ENCODE measurements around the gene TMIE. TPM values are rescaled to one million over a fixed set of nuclear protein-coding genes. Genes with fewer than 3 reads are reported as not detected.

The TMIE gene
- total and polyA plus RNA-seq, 2 of the 8 experiments (the other 6 are each of a cell fraction or from before 2014, with no cell fraction given), result 0.45 to 0.67 TPM

DNA sequence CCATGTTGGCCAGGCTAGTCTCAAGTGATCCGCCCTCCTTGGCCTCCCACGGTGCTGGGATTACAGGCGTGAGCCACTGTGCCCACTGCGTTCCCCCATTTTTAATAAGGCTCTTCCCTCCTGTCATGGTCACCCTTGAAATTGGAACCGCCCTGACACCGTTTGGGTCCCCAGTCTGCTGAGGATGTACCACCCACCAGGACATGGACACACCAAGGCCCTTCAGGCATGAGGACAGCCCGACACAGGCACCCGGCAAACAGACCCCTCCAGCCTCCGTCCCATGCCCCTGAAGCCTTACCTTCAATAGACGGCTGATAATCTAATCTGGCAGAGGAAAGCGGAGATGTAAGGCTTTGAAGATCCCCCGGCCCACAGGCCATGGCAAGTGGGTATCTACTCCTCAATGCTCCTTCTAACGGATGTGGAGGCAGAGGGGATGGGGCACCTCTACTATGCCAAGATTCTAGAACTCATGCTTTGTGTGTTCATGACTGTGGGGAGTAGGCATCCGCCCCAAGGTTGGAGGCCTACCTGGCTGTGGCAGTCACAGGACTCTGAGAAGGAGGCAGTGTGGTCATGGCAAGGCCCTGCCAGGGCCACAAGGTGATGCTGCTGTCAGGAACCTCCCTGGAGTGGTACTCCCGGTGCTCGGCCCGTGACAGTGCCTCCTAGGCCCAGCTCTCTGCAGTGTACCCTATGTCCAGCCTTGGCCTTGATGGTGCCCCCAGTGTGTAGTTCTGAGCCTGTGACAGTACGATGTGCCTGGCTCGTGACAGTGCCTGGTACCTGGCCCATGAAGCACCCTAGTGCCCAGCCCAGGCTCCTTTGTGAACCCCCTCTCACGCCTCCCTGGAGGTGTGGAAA is 35.0 kb downstream of the TMIE start (continued):
- TF ChIP-seq CHD7 (IDR thresholded peaks at IDR 0.05; ENCODE audit: insufficient replicate concordance, low read length) (no peak), RXRA (IDR thresholded peaks at IDR 0.05; ENCODE audit: insufficient read depth, low read depth, low read length) (no peak), CTBP2 (IDR thresholded peaks at IDR 0.05; ENCODE audit: borderline replicate concordance, insufficient read depth, insufficient read length, low read length) (no peak), POLR2AphosphoS5 (IDR thresholded peaks at IDR 0.05; ENCODE audit: low read depth, low read length) (no peak), EP300 (IDR thresholded peaks at IDR 0.05; ENCODE audit: borderline replicate concordance in 1 of 2, low read depth in 2 of 2, low read length in 2 of 2) (no peak), ZNF274 (IDR thresholded peaks at IDR 0.05; ENCODE audit: borderline replicate concordance, extremely low read depth, low read length) (no peak)
